Ureter (tissue), 1 donor: ENCODE results near the gene SERPINI1. TPM values are rescaled to one million over a fixed set of nuclear protein-coding genes. Genes with fewer than 3 reads are reported as not detected.

Experiments used
- total RNA-seq: library from RNA; stranded (reverse); gene quantifications from one replicate; pipeline ENCODE4 v1.2.4, GENCODE V29; 2023
- donor health status: DM: yes; HTN: yes; CAD: no.

Gene SERPINI1
- total RNA-seq, 1 donor from 2014 or later, result 2.8 TPM

Other genes with a start within 250 kb of the SERPINI1 start
- gene WDR49, start 81.8 kb upstream of the SERPINI1 start, total RNA-seq, result 1.9 TPM
- 55.4 TPM for gene PDCD10, start 829 bp upstream of the SERPINI1 start, total RNA-seq